GM12873 (cell line): Measurements from ENCODE around the gene HMGCR.

Experiments used
- TF ChIP-seq, protein P1 (sequence below): IDR thresholded peaks from 2 replicates; pipeline ENCODE4 v1.5.1; 2012; ENCODE audit warnings: low read depth, mild to moderate bottlenecking, moderate library complexity, low read length, control low read depth; ENCODE audit not compliant: insufficient read depth; ENCODE audit errors: missing control alignments

The HMGCR gene

DNA sequence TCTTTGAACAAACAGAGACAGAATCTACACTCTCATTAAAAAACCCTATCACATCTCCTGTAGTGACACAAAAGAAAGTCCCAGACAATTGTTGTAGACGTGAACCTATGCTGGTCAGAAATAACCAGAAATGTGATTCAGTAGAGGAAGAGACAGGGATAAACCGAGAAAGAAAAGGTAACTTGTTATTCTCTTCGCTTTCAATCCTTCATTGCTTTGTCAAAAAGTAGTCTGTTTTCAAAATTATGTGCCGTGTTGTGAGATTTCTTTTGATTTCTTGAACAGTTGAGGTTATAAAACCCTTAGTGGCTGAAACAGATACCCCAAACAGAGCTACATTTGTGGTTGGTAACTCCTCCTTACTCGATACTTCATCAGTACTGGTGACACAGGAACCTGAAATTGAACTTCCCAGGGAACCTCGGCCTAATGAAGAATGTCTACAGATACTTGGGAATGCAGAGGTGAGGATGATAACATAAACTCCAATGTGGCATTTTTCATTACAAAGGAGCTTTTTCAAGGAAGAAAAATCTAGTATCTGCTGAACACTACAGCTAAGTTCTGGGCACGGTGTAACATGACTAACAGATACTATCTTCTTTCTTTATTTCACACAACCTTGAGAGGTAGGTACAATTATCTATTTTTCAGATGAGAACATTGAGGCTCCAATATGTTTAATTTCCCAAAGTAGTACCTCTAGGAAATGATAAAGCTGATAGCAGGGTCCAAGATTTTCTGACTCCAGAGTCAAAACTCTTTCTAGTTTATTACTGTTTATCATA, 14.3 kb downstream of the HMGCR start:
- TF ChIP-seq, protein P1, sequence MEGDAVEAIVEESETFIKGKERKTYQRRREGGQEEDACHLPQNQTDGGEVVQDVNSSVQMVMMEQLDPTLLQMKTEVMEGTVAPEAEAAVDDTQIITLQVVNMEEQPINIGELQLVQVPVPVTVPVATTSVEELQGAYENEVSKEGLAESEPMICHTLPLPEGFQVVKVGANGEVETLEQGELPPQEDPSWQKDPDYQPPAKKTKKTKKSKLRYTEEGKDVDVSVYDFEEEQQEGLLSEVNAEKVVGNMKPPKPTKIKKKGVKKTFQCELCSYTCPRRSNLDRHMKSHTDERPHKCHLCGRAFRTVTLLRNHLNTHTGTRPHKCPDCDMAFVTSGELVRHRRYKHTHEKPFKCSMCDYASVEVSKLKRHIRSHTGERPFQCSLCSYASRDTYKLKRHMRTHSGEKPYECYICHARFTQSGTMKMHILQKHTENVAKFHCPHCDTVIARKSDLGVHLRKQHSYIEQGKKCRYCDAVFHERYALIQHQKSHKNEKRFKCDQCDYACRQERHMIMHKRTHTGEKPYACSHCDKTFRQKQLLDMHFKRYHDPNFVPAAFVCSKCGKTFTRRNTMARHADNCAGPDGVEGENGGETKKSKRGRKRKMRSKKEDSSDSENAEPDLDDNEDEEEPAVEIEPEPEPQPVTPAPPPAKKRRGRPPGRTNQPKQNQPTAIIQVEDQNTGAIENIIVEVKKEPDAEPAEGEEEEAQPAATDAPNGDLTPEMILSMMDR = no peak

DNA sequence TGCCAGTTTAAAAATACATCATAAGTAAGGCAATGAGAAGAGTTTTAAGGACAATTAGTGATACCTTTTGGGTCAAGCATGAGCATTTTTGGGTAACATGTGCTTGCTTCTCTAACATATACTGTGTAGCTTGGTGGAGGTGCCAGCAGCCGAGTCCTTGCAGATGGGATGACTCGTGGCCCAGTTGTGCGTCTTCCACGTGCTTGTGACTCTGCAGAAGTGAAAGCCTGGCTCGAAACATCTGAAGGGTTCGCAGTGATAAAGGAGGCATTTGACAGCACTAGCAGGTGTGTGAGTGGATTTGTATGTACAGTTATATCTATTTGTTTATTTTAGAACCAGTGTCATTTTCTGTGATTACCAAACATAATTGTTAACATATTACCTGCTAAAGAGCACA, 18.2 kb downstream of the HMGCR start:
- TF ChIP-seq, protein P1 = no peak

DNA sequence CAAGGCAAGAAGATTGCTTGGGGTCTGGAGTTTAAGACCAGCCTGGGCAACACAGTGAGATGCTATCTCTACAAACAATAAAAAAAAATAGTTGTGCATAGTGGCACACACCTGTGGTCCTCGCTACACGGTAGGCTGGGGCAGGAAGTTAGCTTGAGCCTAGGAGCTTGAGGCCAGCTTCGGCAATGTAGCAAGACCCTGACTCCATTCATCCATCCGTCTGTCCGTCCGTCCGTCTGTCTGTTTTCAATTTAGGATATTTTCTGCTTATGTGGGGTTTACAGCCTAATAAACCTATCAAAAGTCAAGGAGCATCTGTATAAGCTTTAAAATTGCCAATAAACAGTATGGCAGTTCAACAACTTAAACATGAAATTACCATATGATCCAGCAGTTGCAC, 19.7 kb downstream of the HMGCR start:
- TF ChIP-seq, protein P1 = no peak

DNA sequence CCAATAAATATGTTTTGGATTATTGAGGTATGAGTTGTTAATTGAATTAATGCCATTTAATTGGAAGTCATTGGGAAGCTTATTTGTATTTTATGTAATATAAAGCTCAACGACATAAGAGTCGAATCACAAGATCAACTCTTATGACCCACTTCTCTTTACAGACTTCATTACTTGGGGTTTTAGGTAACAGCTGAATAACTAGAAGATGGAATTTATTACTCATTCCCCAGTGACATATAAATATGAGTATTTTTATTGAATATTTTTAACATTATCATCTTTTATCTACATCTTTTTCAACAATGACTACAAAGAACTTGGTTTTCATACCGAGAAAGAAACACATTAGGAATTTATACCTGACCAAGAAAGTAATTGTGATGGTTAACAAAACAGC, 21.1 kb downstream of the HMGCR start:
- TF ChIP-seq, protein P1 = no peak

DNA sequence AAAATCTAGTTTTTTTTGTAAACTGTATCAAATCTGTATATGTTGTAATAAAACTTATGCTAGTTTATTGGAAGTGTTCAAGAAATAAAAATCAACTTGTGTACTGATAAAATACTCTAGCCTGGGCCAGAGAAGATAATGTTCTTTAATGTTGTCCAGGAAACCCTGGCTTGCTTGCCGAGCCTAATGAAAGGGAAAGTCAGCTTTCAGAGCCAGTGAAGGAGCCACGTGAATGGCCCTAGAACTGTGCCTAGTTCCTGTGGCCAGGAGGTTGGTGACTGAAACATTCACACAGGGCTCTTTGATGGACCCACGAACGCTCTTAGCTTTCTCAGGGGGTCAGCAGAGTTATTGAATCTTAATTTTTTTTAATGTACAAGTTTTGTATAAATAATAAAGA, 24.3 kb downstream of the HMGCR start:
- TF ChIP-seq, protein P1 = no peak

DNA sequence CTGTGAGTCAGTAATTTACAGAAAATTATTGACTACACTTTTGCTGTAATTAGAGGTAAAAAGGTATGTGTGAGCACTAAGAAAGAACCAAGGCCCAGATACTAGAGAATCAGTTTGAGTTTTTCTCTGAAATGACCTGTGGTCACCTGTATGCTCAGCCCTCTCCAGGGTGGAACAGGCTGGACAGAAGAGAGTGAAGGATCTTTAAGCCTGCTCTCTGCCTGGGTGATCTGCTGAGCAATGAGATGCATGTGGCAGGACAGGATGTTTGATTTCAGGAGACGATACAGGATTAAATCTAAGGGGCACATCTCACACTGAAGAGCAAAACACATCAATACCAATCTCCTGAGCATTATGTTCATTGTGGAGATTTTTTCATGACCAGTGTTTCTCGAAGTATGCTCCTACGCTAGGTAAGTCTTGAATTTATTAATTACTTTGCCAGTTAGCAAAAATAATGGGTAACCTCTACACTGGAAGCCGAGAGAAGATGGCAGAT, 25.5 kb downstream of the HMGCR start:
- TF ChIP-seq, protein P1 = no peak

DNA sequence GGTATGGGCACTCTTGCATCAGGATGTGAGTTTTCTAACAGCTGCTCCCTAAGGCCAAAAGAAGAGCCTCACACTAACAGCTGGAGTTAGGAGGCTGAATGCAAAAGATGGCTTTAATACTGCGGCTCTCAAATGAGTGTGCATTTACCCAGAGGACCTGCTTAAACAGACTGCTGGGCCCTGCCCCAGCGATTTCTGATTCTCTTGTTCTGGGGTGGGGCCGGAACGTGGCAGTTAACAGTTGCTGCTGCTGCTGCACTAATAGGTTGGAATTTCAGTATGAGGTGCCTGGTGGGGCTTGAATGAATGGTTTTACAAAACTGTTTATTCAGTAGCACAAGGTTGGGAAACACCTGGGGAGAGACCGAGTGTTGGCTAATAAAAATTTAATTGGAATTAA, 26.1 kb downstream of the HMGCR start:
- TF ChIP-seq, protein P1 = no peak
